GM23338 (cell line): ENCODE results near the gene GLB1L3. TPM values are rescaled to one million over a fixed set of nuclear protein-coding genes. Genes with fewer than 3 reads are reported as not detected.

Source experiments
- ATAC-seq: fragments of 200-7000 bp; cut with Tn5 transposase; 3 replicates; pipeline ENCODE4 v1.9.1; 2020
- DNase-seq: peaks from one replicate; pipeline ENCODE4 v3.0.0-alpha.2; 2015; ENCODE audit warnings: low spot score
- H2AFZ ChIP-seq: fragments of 200-600 bp; sonication (generic); 2 replicates; pipeline ENCODE4 v1.8.0; 2016; ENCODE audit warnings: antibody characterized with exemption, mild to moderate bottlenecking, moderate library complexity
- H3F3A ChIP-seq: fragments of 200-600 bp; sonication (generic); replicated peaks from 2 replicates; pipeline ENCODE4 v1.8.0; 2017; ENCODE audit warnings: antibody characterized with exemption, mixed run types, low read depth
- H3K27ac ChIP-seq: fragments of 200-600 bp; sonication (generic); 2 replicates; pipeline ENCODE4 v1.6.1; 2016; ENCODE audit warnings: low read depth
- H3K27me3 ChIP-seq: fragments of 200-600 bp; sonication (generic); 2 replicates; pipeline ENCODE4 v1.8.0; 2016; ENCODE audit warnings: mild to moderate bottlenecking, mixed run types, moderate library complexity; ENCODE audit not compliant: insufficient read depth
- H3K36me3 ChIP-seq: fragments of 200-600 bp; sonication (generic); 2 replicates; pipeline ENCODE4 v1.8.0; 2016; ENCODE audit warnings: mild to moderate bottlenecking; ENCODE audit not compliant: insufficient read depth
- H3K4me1 ChIP-seq: fragments of 200-600 bp; sonication (generic); 2 replicates; pipeline ENCODE4 v1.8.0; 2016; ENCODE audit warnings: mild to moderate bottlenecking, moderate library complexity; ENCODE audit not compliant: insufficient read depth
- H3K4me2 ChIP-seq: fragments of 200-600 bp; sonication (generic); 2 replicates; pipeline ENCODE4 v1.7.1; 2017; ENCODE audit warnings: mixed run types
- H3K4me3 ChIP-seq: fragments of 200-600 bp; sonication (generic); 2 replicates; pipeline ENCODE4 v1.6.1; 2016; ENCODE audit warnings: mixed run types
- H3K79me2 ChIP-seq: fragments of 200-600 bp; sonication (generic); replicated peaks from 2 replicates; pipeline ENCODE4 v1.8.0; 2017; ENCODE audit warnings: mild to moderate bottlenecking; ENCODE audit not compliant: insufficient read depth
- H3K9me2 ChIP-seq: fragments of 200-600 bp; sonication (generic); 2 replicates; pipeline ENCODE4 v1.8.0; 2017; ENCODE audit not compliant: insufficient read depth
- H4K20me1 ChIP-seq: fragments of 200-600 bp; sonication (generic); replicated peaks from 2 replicates; pipeline ENCODE4 v1.8.0; 2017; ENCODE audit warnings: mild to moderate bottlenecking; ENCODE audit not compliant: insufficient read depth
- H3K27ac Mint-ChIP-seq: 2 replicates; pipeline ENCODE4 v1.8.0; 2020; ENCODE audit warnings: inconsistent platforms, mild to moderate bottlenecking, moderate library complexity, mixed read lengths
- H3K27me3 Mint-ChIP-seq: 3 replicates; pipeline ENCODE4 v1.8.0; 2022; ENCODE audit warnings: low read depth, mild to moderate bottlenecking, moderate library complexity, mixed read lengths, inconsistent platforms; ENCODE audit not compliant: insufficient read depth, poor library complexity
- H3K36me3 Mint-ChIP-seq: 3 replicates; pipeline ENCODE4 v1.8.0; 2021; ENCODE audit warnings: low read depth, mild to moderate bottlenecking, inconsistent platforms, moderate library complexity, mixed read lengths
- H3K4me1 Mint-ChIP-seq: 3 replicates; pipeline ENCODE4 v1.8.0; 2020; ENCODE audit warnings: mild to moderate bottlenecking, inconsistent platforms, mixed read lengths
- H3K4me3 Mint-ChIP-seq: 3 replicates; pipeline ENCODE4 v1.8.0; 2021; ENCODE audit warnings: moderate library complexity, mild to moderate bottlenecking, inconsistent platforms, mixed read lengths
- H3K9me3 Mint-ChIP-seq: 3 replicates; pipeline ENCODE4 v1.8.0; 2020; ENCODE audit warnings: moderate library complexity, mild to moderate bottlenecking, inconsistent platforms, mixed read lengths
- CREB1 ChIP-seq: fragments of 250-450 bp; sonication (Bioruptor Pico); IDR thresholded peaks from 2 replicates; pipeline ENCODE4 v1.5.0; 2020; ENCODE audit warnings: low read depth, mild to moderate bottlenecking, moderate library complexity
- EZH2 ChIP-seq: fragments of 200-600 bp; sonication (generic); IDR thresholded peaks from one replicate; pipeline ENCODE4 v1.8.0; 2017; ENCODE audit warnings: antibody characterized with exemption, mild to moderate bottlenecking, low read depth; ENCODE audit not compliant: unreplicated experiment
- EZH2phosphoT487 ChIP-seq: fragments of 200-600 bp; sonication (generic); IDR thresholded peaks from one replicate; pipeline ENCODE4 v1.8.1; 2018; ENCODE audit warnings: antibody characterized with exemption; ENCODE audit not compliant: unreplicated experiment
- JUNB ChIP-seq: IDR thresholded peaks from one replicate; pipeline ENCODE4 v1.6.1; 2016; ENCODE audit warnings: antibody characterized with exemption; ENCODE audit not compliant: unreplicated experiment
- NANOG ChIP-seq: IDR thresholded peaks from 2 replicates; pipeline ENCODE4 v1.6.1; 2016; ENCODE audit warnings: antibody characterized with exemption, borderline replicate concordance
- POLR2AphosphoS5 ChIP-seq: IDR thresholded peaks from 2 replicates; pipeline ENCODE4 v1.6.1; 2016; ENCODE audit warnings: antibody characterized with exemption, low read depth
- STAT1 ChIP-seq: IDR thresholded peaks from one replicate; pipeline ENCODE4 v1.6.1; 2016; ENCODE audit warnings: antibody characterized with exemption; ENCODE audit not compliant: unreplicated experiment
- ZNF114 ChIP-seq: fragments of 250-450 bp; sonication (Bioruptor Pico); IDR thresholded peaks from 2 replicates; pipeline ENCODE4 v1.5.0; 2020; ENCODE audit warnings: mild to moderate bottlenecking, moderate library complexity
- ZNF331 ChIP-seq: fragments of 250-450 bp; sonication (Bioruptor Pico); IDR thresholded peaks from 2 replicates; pipeline ENCODE4 v1.5.0; 2020; ENCODE audit warnings: low read depth, mild to moderate bottlenecking, moderate library complexity
- polyA plus RNA-seq: library from polyadenylated mRNA; unstranded; fragments of >200 nt; fragmentation: Nextera tagmentation; extraction: Ambion mirVana; gene quantifications from 2 replicates; pipeline ENCODE4 v1.2.1, GENCODE V29; 2016
- total RNA-seq: library from RNA; depleted of rRNA; stranded (reverse); fragments of >200 nt; shearing (Covaris generic); gene quantifications from 2 replicates; pipeline ENCODE4 v1.2.3, GENCODE V29; 2014
- TF ChIP-seq, protein P1 (sequence below), 2 experiments: fragments of 200-600 bp in 1 of 2; sonication (generic) in 1 of 2; conservative IDR thresholded peaks; 2 replicates each; pipeline versions ENCODE4 v1.5.1 to v1.6.1; 2016 to 2017; ENCODE audit warnings: antibody characterized with exemption in 2 of 2, low read depth in 2 of 2, mild to moderate bottlenecking in 2 of 2, moderate library complexity in 1 of 2
- TF ChIP-seq, protein P2 (sequence below): IDR thresholded peaks from one replicate; pipeline ENCODE4 v1.6.1; 2018; ENCODE audit warnings: antibody characterized with exemption; ENCODE audit not compliant: unreplicated experiment
- TF ChIP-seq, protein P3 (sequence below): IDR thresholded peaks from 2 replicates; pipeline ENCODE4 v1.6.1; 2016; ENCODE audit warnings: antibody characterized with exemption
- TF ChIP-seq, protein P4 (sequence below): fragments of 250-450 bp; sonication (Bioruptor Pico); IDR thresholded peaks from 2 replicates; pipeline ENCODE4 v1.5.0; 2020; ENCODE audit warnings: mild to moderate bottlenecking, moderate library complexity

Gene GLB1L3
- total and polyA plus RNA-seq, 2 experiments from 2014 or later: 28.8 to 33.1 TPM

DNA sequence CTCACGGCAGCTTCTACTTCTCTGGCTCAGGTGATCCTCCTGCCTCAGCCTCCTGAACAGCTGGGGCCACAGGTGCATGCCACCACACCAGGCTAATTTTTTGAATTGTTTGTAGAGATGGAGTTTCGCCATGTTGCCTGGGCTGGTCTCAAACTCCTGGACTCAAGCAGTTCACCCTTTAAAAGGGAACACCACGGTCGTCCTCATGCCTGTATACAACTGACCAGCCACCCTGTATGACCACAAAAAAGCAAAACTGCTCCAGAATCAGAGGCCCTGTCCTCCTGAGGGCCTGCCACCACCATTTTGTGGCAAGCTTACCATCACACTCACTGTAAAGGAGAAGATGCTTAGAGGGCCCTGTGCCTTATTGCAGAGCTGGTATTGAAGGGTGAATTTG lies 2.2 kb downstream of the GLB1L3 start:
- TF ChIP-seq EZH2 (no peak), CREB1 (CRISPR knock-in tag) (no peak), ZNF331 (no peak), NANOG (no peak), JUNB (no peak), EZH2phosphoT487 (no peak), STAT1 (no peak), ZNF114 (CRISPR knock-in tag) (no peak), POLR2AphosphoS5 (no peak)
- TF ChIP-seq, protein P1, sequence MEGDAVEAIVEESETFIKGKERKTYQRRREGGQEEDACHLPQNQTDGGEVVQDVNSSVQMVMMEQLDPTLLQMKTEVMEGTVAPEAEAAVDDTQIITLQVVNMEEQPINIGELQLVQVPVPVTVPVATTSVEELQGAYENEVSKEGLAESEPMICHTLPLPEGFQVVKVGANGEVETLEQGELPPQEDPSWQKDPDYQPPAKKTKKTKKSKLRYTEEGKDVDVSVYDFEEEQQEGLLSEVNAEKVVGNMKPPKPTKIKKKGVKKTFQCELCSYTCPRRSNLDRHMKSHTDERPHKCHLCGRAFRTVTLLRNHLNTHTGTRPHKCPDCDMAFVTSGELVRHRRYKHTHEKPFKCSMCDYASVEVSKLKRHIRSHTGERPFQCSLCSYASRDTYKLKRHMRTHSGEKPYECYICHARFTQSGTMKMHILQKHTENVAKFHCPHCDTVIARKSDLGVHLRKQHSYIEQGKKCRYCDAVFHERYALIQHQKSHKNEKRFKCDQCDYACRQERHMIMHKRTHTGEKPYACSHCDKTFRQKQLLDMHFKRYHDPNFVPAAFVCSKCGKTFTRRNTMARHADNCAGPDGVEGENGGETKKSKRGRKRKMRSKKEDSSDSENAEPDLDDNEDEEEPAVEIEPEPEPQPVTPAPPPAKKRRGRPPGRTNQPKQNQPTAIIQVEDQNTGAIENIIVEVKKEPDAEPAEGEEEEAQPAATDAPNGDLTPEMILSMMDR (conservative IDR thresholded peaks at IDR 0.05; ENCODE audit: low read depth in 2 of 2): no peak
- TF ChIP-seq, protein P2, sequence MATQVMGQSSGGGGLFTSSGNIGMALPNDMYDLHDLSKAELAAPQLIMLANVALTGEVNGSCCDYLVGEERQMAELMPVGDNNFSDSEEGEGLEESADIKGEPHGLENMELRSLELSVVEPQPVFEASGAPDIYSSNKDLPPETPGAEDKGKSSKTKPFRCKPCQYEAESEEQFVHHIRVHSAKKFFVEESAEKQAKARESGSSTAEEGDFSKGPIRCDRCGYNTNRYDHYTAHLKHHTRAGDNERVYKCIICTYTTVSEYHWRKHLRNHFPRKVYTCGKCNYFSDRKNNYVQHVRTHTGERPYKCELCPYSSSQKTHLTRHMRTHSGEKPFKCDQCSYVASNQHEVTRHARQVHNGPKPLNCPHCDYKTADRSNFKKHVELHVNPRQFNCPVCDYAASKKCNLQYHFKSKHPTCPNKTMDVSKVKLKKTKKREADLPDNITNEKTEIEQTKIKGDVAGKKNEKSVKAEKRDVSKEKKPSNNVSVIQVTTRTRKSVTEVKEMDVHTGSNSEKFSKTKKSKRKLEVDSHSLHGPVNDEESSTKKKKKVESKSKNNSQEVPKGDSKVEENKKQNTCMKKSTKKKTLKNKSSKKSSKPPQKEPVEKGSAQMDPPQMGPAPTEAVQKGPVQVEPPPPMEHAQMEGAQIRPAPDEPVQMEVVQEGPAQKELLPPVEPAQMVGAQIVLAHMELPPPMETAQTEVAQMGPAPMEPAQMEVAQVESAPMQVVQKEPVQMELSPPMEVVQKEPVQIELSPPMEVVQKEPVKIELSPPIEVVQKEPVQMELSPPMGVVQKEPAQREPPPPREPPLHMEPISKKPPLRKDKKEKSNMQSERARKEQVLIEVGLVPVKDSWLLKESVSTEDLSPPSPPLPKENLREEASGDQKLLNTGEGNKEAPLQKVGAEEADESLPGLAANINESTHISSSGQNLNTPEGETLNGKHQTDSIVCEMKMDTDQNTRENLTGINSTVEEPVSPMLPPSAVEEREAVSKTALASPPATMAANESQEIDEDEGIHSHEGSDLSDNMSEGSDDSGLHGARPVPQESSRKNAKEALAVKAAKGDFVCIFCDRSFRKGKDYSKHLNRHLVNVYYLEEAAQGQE: no peak
- TF ChIP-seq, protein P3, sequence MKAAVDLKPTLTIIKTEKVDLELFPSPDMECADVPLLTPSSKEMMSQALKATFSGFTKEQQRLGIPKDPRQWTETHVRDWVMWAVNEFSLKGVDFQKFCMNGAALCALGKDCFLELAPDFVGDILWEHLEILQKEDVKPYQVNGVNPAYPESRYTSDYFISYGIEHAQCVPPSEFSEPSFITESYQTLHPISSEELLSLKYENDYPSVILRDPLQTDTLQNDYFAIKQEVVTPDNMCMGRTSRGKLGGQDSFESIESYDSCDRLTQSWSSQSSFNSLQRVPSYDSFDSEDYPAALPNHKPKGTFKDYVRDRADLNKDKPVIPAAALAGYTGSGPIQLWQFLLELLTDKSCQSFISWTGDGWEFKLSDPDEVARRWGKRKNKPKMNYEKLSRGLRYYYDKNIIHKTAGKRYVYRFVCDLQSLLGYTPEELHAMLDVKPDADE: no peak
- TF ChIP-seq, protein P4, sequence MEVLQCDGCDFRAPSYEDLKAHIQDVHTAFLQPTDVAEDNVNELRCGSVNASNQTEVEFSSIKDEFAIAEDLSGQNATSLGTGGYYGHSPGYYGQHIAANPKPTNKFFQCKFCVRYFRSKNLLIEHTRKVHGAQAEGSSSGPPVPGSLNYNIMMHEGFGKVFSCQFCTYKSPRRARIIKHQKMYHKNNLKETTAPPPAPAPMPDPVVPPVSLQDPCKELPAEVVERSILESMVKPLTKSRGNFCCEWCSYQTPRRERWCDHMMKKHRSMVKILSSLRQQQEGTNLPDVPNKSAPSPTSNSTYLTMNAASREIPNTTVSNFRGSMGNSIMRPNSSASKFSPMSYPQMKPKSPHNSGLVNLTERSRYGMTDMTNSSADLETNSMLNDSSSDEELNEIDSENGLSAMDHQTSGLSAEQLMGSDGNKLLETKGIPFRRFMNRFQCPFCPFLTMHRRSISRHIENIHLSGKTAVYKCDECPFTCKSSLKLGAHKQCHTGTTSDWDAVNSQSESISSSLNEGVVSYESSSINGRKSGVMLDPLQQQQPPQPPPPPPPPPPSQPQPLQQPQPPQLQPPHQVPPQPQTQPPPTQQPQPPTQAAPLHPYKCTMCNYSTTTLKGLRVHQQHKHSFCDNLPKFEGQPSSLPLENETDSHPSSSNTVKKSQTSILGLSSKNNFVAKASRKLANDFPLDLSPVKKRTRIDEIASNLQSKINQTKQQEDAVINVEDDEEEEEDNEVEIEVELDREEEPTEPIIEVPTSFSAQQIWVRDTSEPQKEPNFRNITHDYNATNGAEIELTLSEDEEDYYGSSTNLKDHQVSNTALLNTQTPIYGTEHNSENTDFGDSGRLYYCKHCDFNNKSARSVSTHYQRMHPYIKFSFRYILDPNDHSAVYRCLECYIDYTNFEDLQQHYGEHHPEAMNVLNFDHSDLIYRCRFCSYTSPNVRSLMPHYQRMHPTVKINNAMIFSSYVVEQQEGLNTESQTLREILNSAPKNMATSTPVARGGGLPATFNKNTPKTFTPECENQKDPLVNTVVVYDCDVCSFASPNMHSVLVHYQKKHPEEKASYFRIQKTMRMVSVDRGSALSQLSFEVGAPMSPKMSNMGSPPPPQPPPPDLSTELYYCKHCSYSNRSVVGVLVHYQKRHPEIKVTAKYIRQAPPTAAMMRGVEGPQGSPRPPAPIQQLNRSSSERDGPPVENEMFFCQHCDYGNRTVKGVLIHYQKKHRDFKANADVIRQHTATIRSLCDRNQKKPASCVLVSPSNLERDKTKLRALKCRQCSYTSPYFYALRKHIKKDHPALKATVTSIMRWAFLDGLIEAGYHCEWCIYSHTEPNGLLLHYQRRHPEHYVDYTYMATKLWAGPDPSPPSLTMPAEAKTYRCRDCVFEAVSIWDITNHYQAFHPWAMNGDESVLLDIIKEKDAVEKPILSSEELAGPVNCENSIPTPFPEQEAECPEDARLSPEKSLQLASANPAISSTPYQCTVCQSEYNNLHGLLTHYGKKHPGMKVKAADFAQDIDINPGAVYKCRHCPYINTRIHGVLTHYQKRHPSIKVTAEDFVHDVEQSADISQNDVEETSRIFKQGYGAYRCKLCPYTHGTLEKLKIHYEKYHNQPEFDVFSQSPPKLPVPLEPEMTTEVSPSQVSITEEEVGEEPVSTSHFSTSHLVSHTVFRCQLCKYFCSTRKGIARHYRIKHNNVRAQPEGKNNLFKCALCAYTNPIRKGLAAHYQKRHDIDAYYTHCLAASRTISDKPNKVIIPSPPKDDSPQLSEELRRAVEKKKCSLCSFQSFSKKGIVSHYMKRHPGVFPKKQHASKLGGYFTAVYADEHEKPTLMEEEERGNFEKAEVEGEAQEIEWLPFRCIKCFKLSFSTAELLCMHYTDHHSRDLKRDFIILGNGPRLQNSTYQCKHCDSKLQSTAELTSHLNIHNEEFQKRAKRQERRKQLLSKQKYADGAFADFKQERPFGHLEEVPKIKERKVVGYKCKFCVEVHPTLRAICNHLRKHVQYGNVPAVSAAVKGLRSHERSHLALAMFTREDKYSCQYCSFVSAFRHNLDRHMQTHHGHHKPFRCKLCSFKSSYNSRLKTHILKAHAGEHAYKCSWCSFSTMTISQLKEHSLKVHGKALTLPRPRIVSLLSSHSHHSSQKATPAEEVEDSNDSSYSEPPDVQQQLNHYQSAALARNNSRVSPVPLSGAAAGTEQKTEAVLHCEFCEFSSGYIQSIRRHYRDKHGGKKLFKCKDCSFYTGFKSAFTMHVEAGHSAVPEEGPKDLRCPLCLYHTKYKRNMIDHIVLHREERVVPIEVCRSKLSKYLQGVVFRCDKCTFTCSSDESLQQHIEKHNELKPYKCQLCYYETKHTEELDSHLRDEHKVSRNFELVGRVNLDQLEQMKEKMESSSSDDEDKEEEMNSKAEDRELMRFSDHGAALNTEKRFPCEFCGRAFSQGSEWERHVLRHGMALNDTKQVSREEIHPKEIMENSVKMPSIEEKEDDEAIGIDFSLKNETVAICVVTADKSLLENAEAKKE (CRISPR knock-in tag): no peak
- ATAC-seq (no peak), DNase-seq (no peak)
- peaks cover 4% of the 10 kb centered on the region; the same call in 1 of the 3 replicates for H3K9me3 Mint-ChIP-seq
- H3K4me3 ChIP-seq: no peak overlapping the region; the same call in 1 of the 2 replicates
- peaks cover 13% of the 10 kb centered on the region for H3K27me3 Mint-ChIP-seq
- no peak overlapping the region for H3K27ac ChIP-seq
- peak overlapping the region; percentile 93; the same call in 1 of the 2 replicates for H3K4me2 ChIP-seq
- peaks cover 23% of the 10 kb centered on the region for H3K4me1 ChIP-seq
- H3K9me2 ChIP-seq: no peaks in the 10 kb centered on the region
- H3K27ac Mint-ChIP-seq: no peak overlapping the region
- peaks cover 50% of the 10 kb centered on the region for H3K79me2 ChIP-seq
- peaks cover 52% of the 10 kb centered on the region for H3K36me3 Mint-ChIP-seq
- peak overlapping the region; percentile 38; the same call in 1 of the 3 replicates for H3K4me3 Mint-ChIP-seq
- no peaks in the 10 kb centered on the region for H3K27me3 ChIP-seq
- peaks cover 26% of the 10 kb centered on the region for H3K4me1 Mint-ChIP-seq
- H3F3A ChIP-seq: no peaks in the 10 kb centered on the region; the same call in 1 of the 2 replicates
- no peak overlapping the region for H2AFZ ChIP-seq
- H4K20me1 ChIP-seq: no peaks in the 10 kb centered on the region
- H3K36me3 ChIP-seq: 0 out of 2 replicates have a peak, but pooled peaks cover 7% of the 10 kb centered on the region
